Measurements from ENCODE around the gene PTAFR. TPM values are rescaled to one million over a fixed set of nuclear protein-coding genes. Genes with fewer than 3 reads are reported as not detected.

Gene PTAFR
- total RNA-seq, 1 experiment from 2014 or later: 2.6 TPM

DNA sequence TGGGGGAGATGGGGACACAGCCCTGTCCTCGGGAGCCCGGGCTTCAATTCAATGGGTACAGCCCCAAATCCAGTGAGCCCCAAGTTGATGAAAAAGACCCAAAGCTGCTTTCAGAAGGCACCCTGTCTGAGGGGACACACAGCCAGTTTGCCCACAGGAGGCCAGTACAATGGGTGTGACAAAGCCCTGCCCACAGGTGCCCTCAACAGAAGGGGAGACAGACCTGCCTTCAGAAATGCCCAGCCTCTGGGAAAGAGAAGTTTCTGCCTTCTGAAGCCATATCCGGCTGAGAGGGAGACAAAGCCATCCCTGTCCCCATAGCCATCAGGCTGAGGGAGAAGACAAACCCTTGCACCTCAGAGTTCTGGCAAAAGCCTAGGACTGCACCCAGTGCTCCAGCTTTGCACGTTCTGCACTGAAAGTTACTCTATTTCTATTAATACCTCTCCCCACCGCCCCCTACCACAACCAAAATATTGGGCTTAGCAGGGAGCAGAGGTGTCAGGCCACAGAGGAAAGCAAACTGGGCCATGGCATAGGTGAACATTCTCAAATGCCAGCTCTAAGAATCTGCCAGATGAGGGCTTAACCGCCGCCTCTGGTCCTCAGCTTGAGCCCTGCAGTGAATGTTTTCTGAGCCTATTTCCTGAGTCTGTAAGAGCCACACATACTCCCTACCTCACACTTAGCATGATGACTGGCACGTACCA, 18.0 kb upstream of the PTAFR start (continued):
- TF ChIP-seq ESRRA (CRISPR knock-in tag; IDR thresholded peaks at IDR 0.05; ENCODE audit: borderline replicate concordance) (no peak), ATF3 (CRISPR knock-in tag; conservative IDR thresholded peaks at IDR 0.05) (no peak), STAT6 (CRISPR knock-in tag; conservative IDR thresholded peaks at IDR 0.05; ENCODE audit: low read depth) (no peak), SOX15 (CRISPR knock-in tag; IDR thresholded peaks at IDR 0.05) (no peak), IRF1 (CRISPR knock-in tag; IDR thresholded peaks at IDR 0.05) (no peak), NFE2L1 (CRISPR knock-in tag; IDR thresholded peaks at IDR 0.05) (no peak), SMAD4 (CRISPR knock-in tag; IDR thresholded peaks at IDR 0.05) (no peak), TEAD4 (CRISPR knock-in tag; IDR thresholded peaks at IDR 0.05) (no peak), ATF1 (CRISPR knock-in tag; IDR thresholded peaks at IDR 0.05) (no peak)
- TF ChIP-seq, protein P1, sequence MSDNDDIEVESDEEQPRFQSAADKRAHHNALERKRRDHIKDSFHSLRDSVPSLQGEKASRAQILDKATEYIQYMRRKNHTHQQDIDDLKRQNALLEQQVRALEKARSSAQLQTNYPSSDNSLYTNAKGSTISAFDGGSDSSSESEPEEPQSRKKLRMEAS (CRISPR knock-in tag; IDR thresholded peaks at IDR 0.05): no peak
- TF ChIP-seq, protein P2, sequence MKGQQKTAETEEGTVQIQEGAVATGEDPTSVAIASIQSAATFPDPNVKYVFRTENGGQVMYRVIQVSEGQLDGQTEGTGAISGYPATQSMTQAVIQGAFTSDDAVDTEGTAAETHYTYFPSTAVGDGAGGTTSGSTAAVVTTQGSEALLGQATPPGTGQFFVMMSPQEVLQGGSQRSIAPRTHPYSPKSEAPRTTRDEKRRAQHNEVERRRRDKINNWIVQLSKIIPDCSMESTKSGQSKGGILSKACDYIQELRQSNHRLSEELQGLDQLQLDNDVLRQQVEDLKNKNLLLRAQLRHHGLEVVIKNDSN (CRISPR knock-in tag; IDR thresholded peaks at IDR 0.05): no peak

DNA sequence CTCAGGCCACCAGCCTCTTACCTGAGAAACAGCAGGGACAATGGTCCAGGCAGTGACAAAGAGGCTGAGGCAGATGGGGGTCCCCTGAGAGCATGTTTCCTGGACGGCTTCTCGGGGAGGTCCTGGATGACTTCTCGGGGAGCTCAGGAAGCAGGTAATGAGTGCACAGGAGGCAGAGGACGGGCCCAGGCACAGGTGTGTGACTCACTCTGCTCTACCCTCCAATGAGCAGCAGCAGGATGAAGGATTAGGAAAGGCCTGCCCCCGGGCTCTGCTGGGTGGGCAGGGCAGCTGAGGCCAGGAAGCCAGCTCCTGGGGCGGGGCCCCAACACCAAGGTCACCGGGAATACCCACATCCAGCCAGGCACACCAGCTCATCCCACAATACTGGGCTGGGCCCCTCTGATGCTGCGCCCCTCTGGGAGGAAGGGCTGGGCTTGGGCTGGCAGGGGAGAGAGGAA, 17.2 kb upstream of the PTAFR start:
- ChIA-PET CTCF (interaction anchor here (0.8 to 1.9 kb wide), 6 partner anchors 15 to 105 kb away, joined by 3 to 8 read pairs (median 4); no protein-coding TSS in a partner anchor), POLR2A (interaction anchor here (0.5 to 1.4 kb wide), 2 partner anchors 105 to 110 kb away, joined by 3 to 4 read pairs; partner anchors contain the start of gene EYA3)
- H3K4me3 Mint-ChIP-seq: no peak overlapping the region
- H3K4me1 Mint-ChIP-seq: peaks cover 33% of the 10 kb centered on the region
- H3K27me3 Mint-ChIP-seq (ENCODE audit: low read depth): no peaks in the 10 kb centered on the region
- DNase-seq (ENCODE audit: low spot score): peak; percentile 44
- H3K36me3 Mint-ChIP-seq: peaks cover 3% of the 10 kb centered on the region; the same call in 1 of the 2 replicates
- H3K9me3 Mint-ChIP-seq: no peaks in the 10 kb centered on the region
- peak; percentile 90 for ATAC-seq
- H3K27ac Mint-ChIP-seq: peak overlapping the region; percentile 56; the same call in 1 of the 2 replicates
- TF ChIP-seq TEAD4 (CRISPR knock-in tag; IDR thresholded peaks at IDR 0.05) (no peak), ZBTB21 (CRISPR knock-in tag; IDR thresholded peaks at IDR 0.05; ENCODE audit: borderline replicate concordance) (no peak), PRRX2 (CRISPR knock-in tag; IDR thresholded peaks at IDR 0.05) (no peak), SP1 (CRISPR knock-in tag; conservative IDR thresholded peaks at IDR 0.05) (no peak), GRHL2 (CRISPR knock-in tag; IDR thresholded peaks at IDR 0.05; ENCODE audit: insufficient replicate concordance, severe bottlenecking) (no peak), ZMAT4 (CRISPR knock-in tag; IDR thresholded peaks at IDR 0.05) (no peak), SMAD4 (CRISPR knock-in tag; IDR thresholded peaks at IDR 0.05) (no peak), EMX1 (CRISPR knock-in tag; IDR thresholded peaks at IDR 0.05) (no peak), JUN (CRISPR knock-in tag; IDR thresholded peaks at IDR 0.05) (no peak), ZNF263 (CRISPR knock-in tag; IDR thresholded peaks at IDR 0.05; ENCODE audit: low read depth) (no peak), ZNF219 (CRISPR knock-in tag; IDR thresholded peaks at IDR 0.05; ENCODE audit: borderline replicate concordance) (no peak), FOXK1 (CRISPR knock-in tag; IDR thresholded peaks at IDR 0.05) (no peak), CTCF (IDR thresholded peaks at IDR 0.05) (no peak), ZNF671 (CRISPR knock-in tag; IDR thresholded peaks at IDR 0.05) (no peak)
- TF ChIP-seq, protein P1 (CRISPR knock-in tag; IDR thresholded peaks at IDR 0.05): no peak
- TF ChIP-seq, protein P3, sequence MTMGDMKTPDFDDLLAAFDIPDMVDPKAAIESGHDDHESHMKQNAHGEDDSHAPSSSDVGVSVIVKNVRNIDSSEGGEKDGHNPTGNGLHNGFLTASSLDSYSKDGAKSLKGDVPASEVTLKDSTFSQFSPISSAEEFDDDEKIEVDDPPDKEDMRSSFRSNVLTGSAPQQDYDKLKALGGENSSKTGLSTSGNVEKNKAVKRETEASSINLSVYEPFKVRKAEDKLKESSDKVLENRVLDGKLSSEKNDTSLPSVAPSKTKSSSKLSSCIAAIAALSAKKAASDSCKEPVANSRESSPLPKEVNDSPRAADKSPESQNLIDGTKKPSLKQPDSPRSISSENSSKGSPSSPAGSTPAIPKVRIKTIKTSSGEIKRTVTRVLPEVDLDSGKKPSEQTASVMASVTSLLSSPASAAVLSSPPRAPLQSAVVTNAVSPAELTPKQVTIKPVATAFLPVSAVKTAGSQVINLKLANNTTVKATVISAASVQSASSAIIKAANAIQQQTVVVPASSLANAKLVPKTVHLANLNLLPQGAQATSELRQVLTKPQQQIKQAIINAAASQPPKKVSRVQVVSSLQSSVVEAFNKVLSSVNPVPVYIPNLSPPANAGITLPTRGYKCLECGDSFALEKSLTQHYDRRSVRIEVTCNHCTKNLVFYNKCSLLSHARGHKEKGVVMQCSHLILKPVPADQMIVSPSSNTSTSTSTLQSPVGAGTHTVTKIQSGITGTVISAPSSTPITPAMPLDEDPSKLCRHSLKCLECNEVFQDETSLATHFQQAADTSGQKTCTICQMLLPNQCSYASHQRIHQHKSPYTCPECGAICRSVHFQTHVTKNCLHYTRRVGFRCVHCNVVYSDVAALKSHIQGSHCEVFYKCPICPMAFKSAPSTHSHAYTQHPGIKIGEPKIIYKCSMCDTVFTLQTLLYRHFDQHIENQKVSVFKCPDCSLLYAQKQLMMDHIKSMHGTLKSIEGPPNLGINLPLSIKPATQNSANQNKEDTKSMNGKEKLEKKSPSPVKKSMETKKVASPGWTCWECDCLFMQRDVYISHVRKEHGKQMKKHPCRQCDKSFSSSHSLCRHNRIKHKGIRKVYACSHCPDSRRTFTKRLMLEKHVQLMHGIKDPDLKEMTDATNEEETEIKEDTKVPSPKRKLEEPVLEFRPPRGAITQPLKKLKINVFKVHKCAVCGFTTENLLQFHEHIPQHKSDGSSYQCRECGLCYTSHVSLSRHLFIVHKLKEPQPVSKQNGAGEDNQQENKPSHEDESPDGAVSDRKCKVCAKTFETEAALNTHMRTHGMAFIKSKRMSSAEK (CRISPR knock-in tag; IDR thresholded peaks at IDR 0.05; ENCODE audit: borderline replicate concordance): no peak

Measured in WTC11 (cell line).